GM23248 (cell line): ENCODE measurements around the gene DUSP11.
"Not testable (repeated sequence)": the region's sequence is repeated elsewhere in the genome, so short reads cannot be mapped to it uniquely, and the experiment has no call there.

Source experiments
- EZH2 ChIP-seq: fragments of 200-600 bp; sonication (generic); IDR thresholded peaks from 2 replicates; pipeline ENCODE4 v1.6.1; 2018; ENCODE audit warnings: antibody characterized with exemption, mild to moderate bottlenecking; ENCODE audit not compliant: insufficient read depth, poor library complexity, severe bottlenecking
- EZH2phosphoT487 ChIP-seq: fragments of 200-600 bp; sonication (generic); IDR thresholded peaks from 2 replicates; pipeline ENCODE4 v1.6.1; 2018; ENCODE audit warnings: antibody characterized with exemption, moderate library complexity, mild to moderate bottlenecking, low read depth; ENCODE audit not compliant: insufficient read depth

DNA sequence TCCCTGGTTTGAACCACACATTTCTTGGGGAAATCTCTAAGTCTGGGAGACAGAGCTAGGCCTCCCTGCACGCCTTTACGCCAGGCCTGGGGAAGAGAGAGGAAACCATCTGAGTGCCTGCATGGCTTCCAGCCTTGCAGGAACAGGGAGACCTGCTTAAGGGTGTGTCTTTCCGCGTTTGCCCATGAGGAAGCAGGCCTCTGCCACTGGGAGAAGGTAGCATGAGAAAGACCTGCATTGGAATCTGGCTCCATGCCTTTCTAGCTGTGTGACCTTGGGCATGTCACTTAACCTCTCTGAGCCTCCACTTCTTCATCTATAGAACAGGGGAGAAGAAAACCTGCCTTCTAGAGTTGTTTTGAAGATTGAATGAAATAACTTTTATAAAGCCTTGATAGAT, 62.2 kb downstream of the DUSP11 start:
- not testable (repeated sequence) for TF ChIP-seq EZH2, EZH2phosphoT487
